ENCODE data around the gene RAP1GAP2. TPM values are rescaled to one million over a fixed set of nuclear protein-coding genes. Genes with fewer than 3 reads are reported as not detected.
A peak's percentile ranks its signal among the peaks of the same experiment; 100 is the strongest.
"Not testable (repeated sequence)": the region's sequence is repeated elsewhere in the genome, so short reads cannot be mapped to it uniquely, and the experiment has no call there.

RAP1GAP2 gene
- total RNA-seq, 2 donors from 2014 or later, result 3.6 to 6.0 TPM

- intact Hi-C loops (cut with DNase I), result no loop called here
Measured at GRCh38 chr17:3024346-3024745, 228.1 kb downstream of the RAP1GAP2 start.

GRCh38 chr17:3025421-3026124 lies 229.3 kb downstream of the RAP1GAP2 start:
- intact Hi-C loops (cut with DNase I), result no loop called here
- DNase-seq (ENCODE audit: low spot score), result peak; percentile 82

More at GRCh38 chr17:3024346-3024745, 228.1 kb downstream of the RAP1GAP2 start:
- DNase-seq (ENCODE audit: low spot score), result no peak

- intact Hi-C loops (cut with DNase I), result no loop called here
- DNase-seq (ENCODE audit: low spot score), result peak; percentile 78
Measured at GRCh38 chr17:3026125-3026855, 230.1 kb downstream of the RAP1GAP2 start.

GRCh38 chr17:3026856-3027751 lies 230.9 kb downstream of the RAP1GAP2 start:
- intact Hi-C loops (cut with DNase I), result no loop called here
- no peak for DNase-seq (ENCODE audit: low spot score)

- DNase-seq (ENCODE audit: low spot score), result no peak
- intact Hi-C loops (cut with DNase I), result no loop called here
Measured at GRCh38 chr17:3027786-3028532, 231.7 kb downstream of the RAP1GAP2 start.

GRCh38 chr17:3029213-3029913 lies 233.1 kb downstream of the RAP1GAP2 start:
- DNase-seq (ENCODE audit: low spot score), result no peak
- intact Hi-C loops (cut with DNase I), result no loop called here

- no peak for DNase-seq (ENCODE audit: low spot score)
- intact Hi-C loops (cut with DNase I), result no loop called here
Measured at GRCh38 chr17:3030096-3030495, 233.9 kb downstream of the RAP1GAP2 start.

- DNase-seq (ENCODE audit: low spot score); intact Hi-C loops (cut with DNase I): not testable (repeated sequence)
Measured at GRCh38 chr17:3030852-3031470, 234.7 kb downstream of the RAP1GAP2 start.

GRCh38 chr17:3032258-3033247 lies 236.3 kb downstream of the RAP1GAP2 start:
- intact Hi-C loops (cut with DNase I), result no loop called here
- no peak for DNase-seq (ENCODE audit: low spot score)

GRCh38 chr17:3033248-3033640 lies 237.0 kb downstream of the RAP1GAP2 start:
- intact Hi-C loops (cut with DNase I), result no loop called here
- no peak for DNase-seq (ENCODE audit: low spot score)

- intact Hi-C loops (cut with DNase I), result no loop called here
- no peak for DNase-seq (ENCODE audit: low spot score)
Measured at GRCh38 chr17:3033741-3034577, 237.7 kb downstream of the RAP1GAP2 start.

- DNase-seq (ENCODE audit: low spot score), result no peak
- intact Hi-C loops (cut with DNase I), result no loop called here
Measured at GRCh38 chr17:3034578-3034920, 238.3 kb downstream of the RAP1GAP2 start.

GRCh38 chr17:3035256-3035967 lies 239.2 kb downstream of the RAP1GAP2 start:
- DNase-seq (ENCODE audit: low spot score), result no peak
- intact Hi-C loops (cut with DNase I), result no loop called here

GRCh38 chr17:3035968-3036280 lies 239.7 kb downstream of the RAP1GAP2 start:
- intact Hi-C loops (cut with DNase I), result no loop called here
- DNase-seq (ENCODE audit: low spot score), result no peak

- no peak for DNase-seq (ENCODE audit: low spot score)
- intact Hi-C loops (cut with DNase I), result no loop called here
Measured at GRCh38 chr17:3036800-3037199, 240.6 kb downstream of the RAP1GAP2 start.

GRCh38 chr17:3037259-3037658 lies 241.0 kb downstream of the RAP1GAP2 start:
- intact Hi-C loops (cut with DNase I), result no loop called here
- no peak for DNase-seq (ENCODE audit: low spot score)
